Measurements from ENCODE around the gene MS4A10.

GRCh38 chr11:60750911-60751310, 34.2 kb upstream of the MS4A10 start:
- TF ChIP-seq, protein P1, sequence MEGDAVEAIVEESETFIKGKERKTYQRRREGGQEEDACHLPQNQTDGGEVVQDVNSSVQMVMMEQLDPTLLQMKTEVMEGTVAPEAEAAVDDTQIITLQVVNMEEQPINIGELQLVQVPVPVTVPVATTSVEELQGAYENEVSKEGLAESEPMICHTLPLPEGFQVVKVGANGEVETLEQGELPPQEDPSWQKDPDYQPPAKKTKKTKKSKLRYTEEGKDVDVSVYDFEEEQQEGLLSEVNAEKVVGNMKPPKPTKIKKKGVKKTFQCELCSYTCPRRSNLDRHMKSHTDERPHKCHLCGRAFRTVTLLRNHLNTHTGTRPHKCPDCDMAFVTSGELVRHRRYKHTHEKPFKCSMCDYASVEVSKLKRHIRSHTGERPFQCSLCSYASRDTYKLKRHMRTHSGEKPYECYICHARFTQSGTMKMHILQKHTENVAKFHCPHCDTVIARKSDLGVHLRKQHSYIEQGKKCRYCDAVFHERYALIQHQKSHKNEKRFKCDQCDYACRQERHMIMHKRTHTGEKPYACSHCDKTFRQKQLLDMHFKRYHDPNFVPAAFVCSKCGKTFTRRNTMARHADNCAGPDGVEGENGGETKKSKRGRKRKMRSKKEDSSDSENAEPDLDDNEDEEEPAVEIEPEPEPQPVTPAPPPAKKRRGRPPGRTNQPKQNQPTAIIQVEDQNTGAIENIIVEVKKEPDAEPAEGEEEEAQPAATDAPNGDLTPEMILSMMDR (IDR thresholded peaks at IDR 0.05): no peak
- TF ChIP-seq POLR2A (IDR thresholded peaks at IDR 0.05): no peak
